DND-41 (cell line): ENCODE measurements around the gene MAML3.

Source experiments
- ATAC-seq: fragments of 200-7000 bp; cut with Tn5 transposase; 3 replicates; pipeline ENCODE4 v1.9.1; 2021; ENCODE audit warnings: low read depth; ENCODE audit not compliant: insufficient read depth
- DNase-seq: peaks from one replicate; pipeline ENCODE4 v3.0.0-alpha.2; 2020
- H2AFZ ChIP-seq: 2 replicates; pipeline ENCODE4 v1.6.0; 2012; ENCODE audit warnings: low read depth, low read length
- H3K27ac ChIP-seq: 2 replicates; pipeline ENCODE4 v1.5.1; 2012; ENCODE audit warnings: low read length, inconsistent platforms
- H3K27me3 ChIP-seq: fragments of 200-600 bp; sonication (generic); 2 replicates; pipeline ENCODE4 v1.6.0; 2012; ENCODE audit warnings: low read length, mild to moderate bottlenecking, inconsistent platforms; ENCODE audit not compliant: insufficient read depth, poor library complexity
- H3K36me3 ChIP-seq: 2 replicates; pipeline ENCODE4 v1.5.1; 2012; ENCODE audit warnings: low read length, inconsistent platforms; ENCODE audit not compliant: insufficient read depth
- H3K4me1 ChIP-seq: 2 replicates; pipeline ENCODE4 v1.5.1; 2012; ENCODE audit warnings: mild to moderate bottlenecking, low read length; ENCODE audit not compliant: insufficient read depth
- H3K4me2 ChIP-seq: 2 replicates; pipeline ENCODE4 v1.6.0; 2012; ENCODE audit warnings: mild to moderate bottlenecking, moderate library complexity, low read length, inconsistent platforms; ENCODE audit not compliant: insufficient read depth
- H3K4me3 ChIP-seq, 2 experiments: fragments of 200-600 bp in 1 of 2; shearing (Covaris generic) in 1 of 2; 2 replicates each; pipeline ENCODE4 v1.5.1; 2012 to 2016; ENCODE audit warnings: inconsistent platforms in 2 of 2, low read length in 2 of 2, mild to moderate bottlenecking in 2 of 2, low read depth in 1 of 2, moderate library complexity in 1 of 2
- H3K79me2 ChIP-seq: 2 replicates; pipeline ENCODE4 v1.6.0; 2012; ENCODE audit warnings: low read length, inconsistent platforms; ENCODE audit not compliant: insufficient read depth
- H3K9ac ChIP-seq: 2 replicates; pipeline ENCODE4 v1.6.0; 2012; ENCODE audit warnings: low read depth, mild to moderate bottlenecking, inconsistent platforms, low read length, moderate library complexity
- H3K9me3 ChIP-seq: 2 replicates; pipeline ENCODE4 v1.5.1; 2012; ENCODE audit warnings: low read length, moderate library complexity, mild to moderate bottlenecking, inconsistent platforms; ENCODE audit not compliant: insufficient read depth, severe bottlenecking
- H4K20me1 ChIP-seq: 2 replicates; pipeline ENCODE4 v1.6.0; 2012; ENCODE audit warnings: low read length; ENCODE audit not compliant: insufficient read depth
- EZH2 ChIP-seq: IDR thresholded peaks from 3 replicates; pipeline ENCODE4 v1.6.1; 2012; ENCODE audit warnings: borderline replicate concordance, low read depth, mild to moderate bottlenecking, moderate library complexity, low read length, inconsistent platforms; ENCODE audit not compliant: severe bottlenecking
- TF ChIP-seq, protein P1 (sequence below): IDR thresholded peaks from 2 replicates; pipeline ENCODE4 v1.5.1; 2012; ENCODE audit warnings: borderline replicate concordance, low read length, moderate library complexity, mild to moderate bottlenecking; ENCODE audit not compliant: poor library complexity, severe bottlenecking; ENCODE audit errors: extremely low read depth

Gene MAML3

DNA sequence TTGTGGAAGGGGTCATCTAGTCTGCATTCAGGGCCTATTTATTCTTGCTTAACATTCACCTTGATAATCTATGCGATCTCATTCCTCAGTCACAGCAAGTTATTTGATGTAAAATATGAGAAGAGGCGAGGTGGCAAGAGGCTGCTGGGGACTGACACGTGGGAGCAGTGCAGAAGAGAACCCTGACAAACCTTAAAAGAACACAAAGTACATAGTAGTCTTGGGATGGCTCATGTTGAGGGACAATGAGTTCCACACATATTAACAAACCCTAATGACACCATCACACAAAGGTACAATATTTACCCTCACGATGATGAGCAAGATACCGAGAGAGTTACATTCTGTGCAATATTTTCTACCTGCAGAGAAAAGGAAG is 57.5 kb downstream of the MAML3 start:
- TF ChIP-seq, protein P1, sequence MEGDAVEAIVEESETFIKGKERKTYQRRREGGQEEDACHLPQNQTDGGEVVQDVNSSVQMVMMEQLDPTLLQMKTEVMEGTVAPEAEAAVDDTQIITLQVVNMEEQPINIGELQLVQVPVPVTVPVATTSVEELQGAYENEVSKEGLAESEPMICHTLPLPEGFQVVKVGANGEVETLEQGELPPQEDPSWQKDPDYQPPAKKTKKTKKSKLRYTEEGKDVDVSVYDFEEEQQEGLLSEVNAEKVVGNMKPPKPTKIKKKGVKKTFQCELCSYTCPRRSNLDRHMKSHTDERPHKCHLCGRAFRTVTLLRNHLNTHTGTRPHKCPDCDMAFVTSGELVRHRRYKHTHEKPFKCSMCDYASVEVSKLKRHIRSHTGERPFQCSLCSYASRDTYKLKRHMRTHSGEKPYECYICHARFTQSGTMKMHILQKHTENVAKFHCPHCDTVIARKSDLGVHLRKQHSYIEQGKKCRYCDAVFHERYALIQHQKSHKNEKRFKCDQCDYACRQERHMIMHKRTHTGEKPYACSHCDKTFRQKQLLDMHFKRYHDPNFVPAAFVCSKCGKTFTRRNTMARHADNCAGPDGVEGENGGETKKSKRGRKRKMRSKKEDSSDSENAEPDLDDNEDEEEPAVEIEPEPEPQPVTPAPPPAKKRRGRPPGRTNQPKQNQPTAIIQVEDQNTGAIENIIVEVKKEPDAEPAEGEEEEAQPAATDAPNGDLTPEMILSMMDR: no peak
- TF ChIP-seq EZH2: no peak
- H3K4me2 ChIP-seq: peak overlapping the region; percentile 63

DNA sequence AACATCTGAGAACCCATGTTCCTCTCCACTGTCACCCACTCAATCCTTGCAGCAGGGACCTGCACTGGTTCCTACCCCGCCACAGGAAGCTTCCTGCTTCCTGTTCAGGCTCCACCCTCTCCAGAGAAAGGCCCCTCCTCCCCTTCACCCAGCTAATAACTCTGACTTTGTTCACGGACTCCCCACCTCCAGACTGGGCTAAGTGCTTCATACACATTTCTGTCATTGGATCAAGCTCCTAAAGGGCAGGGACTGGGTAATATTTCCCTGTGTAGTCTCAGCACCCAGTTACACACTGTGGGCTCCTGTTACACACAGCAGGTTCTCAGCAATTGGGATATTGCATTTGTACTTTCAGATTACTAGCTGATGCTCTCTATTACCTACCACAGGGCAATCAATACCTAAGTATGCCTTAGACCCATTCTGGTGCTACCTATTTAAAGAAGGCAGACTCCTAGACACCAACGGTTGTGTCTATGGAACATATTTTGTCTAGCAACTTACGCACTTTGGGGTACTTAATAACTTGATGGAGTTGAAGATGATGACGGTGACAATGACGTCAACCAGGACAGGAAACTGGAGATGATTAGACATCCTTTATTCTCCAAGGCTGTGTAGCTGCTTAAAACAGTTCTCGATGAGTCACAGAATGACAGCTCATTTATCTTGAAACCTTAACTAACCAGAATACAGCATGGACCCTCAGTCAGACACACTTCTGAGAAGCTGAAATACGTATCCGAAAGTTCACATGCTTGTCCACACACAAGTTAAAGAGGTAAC is 58.1 kb downstream of the MAML3 start:
- Histone ChIP-seq H3K27me3 (no peaks in the 10 kb centered on the region), H3K9me3 (no peaks in the 10 kb centered on the region), H3K9ac (peak overlapping the region; percentile 56), H4K20me1 (no peaks in the 10 kb centered on the region), H3K4me3 (peak overlapping the region in 1 of 2 experiments; percentile 53; a peak in 2 of 4 replicates), H3K4me1 (peaks cover 85% of the 10 kb centered on the region), H3K36me3 (no peaks in the 10 kb centered on the region), H3K27ac (peak overlapping the region; percentile 83), H3K79me2 (peaks cover 13% of the 10 kb centered on the region), H2AFZ (peak overlapping the region; percentile 69), H3K4me2 (peak overlapping the region; percentile 63)
- ATAC-seq (peak; percentile 80), DNase-seq (peak; percentile 85)
- no peak for TF ChIP-seq EZH2
- TF ChIP-seq, protein P1: no peak

More for the DNA sequence above, 57.5 kb downstream of the MAML3 start:
- no peak for DNase-seq
- Histone ChIP-seq H3K79me2 (peaks cover 13% of the 10 kb centered on the region), H3K9me3 (no peaks in the 10 kb centered on the region), H2AFZ (peak overlapping the region; percentile 69), H3K4me3 (peak overlapping the region in 1 of 2 experiments; percentile 53; a peak in 2 of 4 replicates), H3K27ac (peak overlapping the region; percentile 83), H4K20me1 (no peaks in the 10 kb centered on the region), H3K36me3 (no peaks in the 10 kb centered on the region), H3K9ac (peak overlapping the region; percentile 56), H3K27me3 (no peaks in the 10 kb centered on the region), H3K4me1 (peaks cover 90% of the 10 kb centered on the region)
- ATAC-seq: no peak

DNA sequence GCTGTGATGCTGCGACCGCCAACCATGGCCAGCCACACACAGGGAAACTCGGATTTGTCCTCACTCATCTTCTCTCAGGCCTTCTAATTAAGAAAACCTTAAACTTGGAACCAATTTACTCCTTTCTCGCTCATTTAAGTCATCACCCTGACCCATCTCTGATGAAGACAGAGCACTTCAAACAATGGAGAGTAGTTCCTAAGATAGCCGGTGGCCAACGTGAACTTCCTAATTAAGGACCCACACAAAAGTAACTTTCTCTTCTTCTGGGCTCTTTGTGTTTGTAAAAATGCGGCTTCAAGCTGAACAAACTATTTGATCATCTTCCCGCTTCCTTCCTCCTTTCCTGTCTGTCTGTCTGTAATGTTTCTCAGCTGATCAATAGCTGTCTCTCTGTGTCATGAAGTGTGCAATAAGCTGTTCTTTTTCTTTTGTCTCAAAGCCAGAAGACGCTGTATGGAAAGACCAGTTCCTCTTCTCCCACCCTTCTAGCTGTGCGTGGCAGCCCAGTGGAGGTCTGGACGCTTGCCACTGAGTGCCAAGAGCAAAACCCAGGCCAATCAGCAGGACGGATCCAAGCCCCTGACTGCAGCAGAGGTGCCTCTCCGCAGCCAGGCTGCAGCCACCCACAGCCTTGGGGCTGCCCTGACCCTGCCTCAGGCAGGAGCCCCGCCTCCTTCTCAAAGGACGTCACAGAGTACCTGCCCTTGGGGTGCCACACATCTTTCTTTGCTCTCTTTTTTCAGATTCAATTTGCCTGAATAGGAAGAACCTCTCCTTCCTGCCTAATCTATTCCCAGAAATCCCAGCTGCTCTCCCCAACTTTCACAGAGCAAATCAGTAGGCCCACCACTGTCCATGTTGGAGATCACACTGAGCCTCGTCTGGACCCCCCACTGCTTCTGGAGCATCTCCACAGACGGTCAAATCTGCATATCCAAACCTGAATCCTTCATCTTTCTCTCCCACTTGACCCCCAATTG is 59.3 kb downstream of the MAML3 start:
- Histone ChIP-seq H3K9ac (peak overlapping the region; percentile 56), H3K27ac (peak overlapping the region; percentile 83)

More for the DNA sequence above, 59.3 kb downstream of the MAML3 start:
- peak overlapping the region; percentile 69 for H2AFZ ChIP-seq
- no peaks in the 10 kb centered on the region for H3K27me3 ChIP-seq
- no peaks in the 10 kb centered on the region for H3K36me3 ChIP-seq
- no peaks in the 10 kb centered on the region for H3K9me3 ChIP-seq
- no peak for DNase-seq
- peak overlapping the region; percentile 63 for H3K4me2 ChIP-seq
- no peaks in the 10 kb centered on the region for H4K20me1 ChIP-seq
- H3K4me1 ChIP-seq: peaks cover 73% of the 10 kb centered on the region
- peaks cover 13% of the 10 kb centered on the region for H3K79me2 ChIP-seq
- TF ChIP-seq EZH2: no peak
- ATAC-seq: no peak
- H3K4me3 ChIP-seq: peak overlapping the region in 1 of 2 experiments; percentile 53; a peak in 2 of 4 replicates
